HCT116 (cell line): Measurements from ENCODE around the gene SLC44A5. TPM values are rescaled to one million over a fixed set of nuclear protein-coding genes. Genes with fewer than 3 reads are reported as not detected.

ENCODE experiments used
- ATAC-seq: fragments of 200-7000 bp; cut with Tn5 transposase; 2 replicates; pipeline ENCODE4 v1.9.1; 2020; ENCODE audit warnings: mild to moderate bottlenecking, moderate library complexity
- BruUV-seq: library from RNA; stranded (reverse); fragments of 400-500 nt; replicated peaks from 2 replicates; lab custom pipeline; 2021; lab: Mats Ljungman, UMichigan
- CTCF ChIA-PET: fragments of 300-600 bp; sonication (Branson Sonifier 250); formaldehyde crosslinking; loops from one replicate; lab custom pipeline; 2021; ENCODE audit warnings: antibody characterized with exemption; lab: Charles Lee
- POLR2A ChIA-PET: fragments of 300-600, 350-600 bp; sonication (Branson Sonifier 250); formaldehyde crosslinking; loops from one replicate; lab custom pipeline; 2021; ENCODE audit warnings: antibody characterized with exemption; lab: Charles Lee
- RAD21 ChIA-PET, 2 experiments: fragments of 300-600 bp; sonication (Branson Sonifier 250); formaldehyde crosslinking; loops; one replicate each; lab custom pipeline; 2023; ENCODE audit warnings: low total read pairs in 2 of 2; ENCODE audit not compliant: uncharacterized antibody in 2 of 2, unreplicated experiment in 2 of 2, low non-redundant PET in 1 of 2; lab: Charles Lee
- DNase-seq: peaks from one replicate; pipeline ENCODE4 v3.0.0-alpha.2; 2010; ENCODE audit warnings: low read depth, low spot score
- H2AFZ ChIP-seq: fragments of 200-600 bp; shearing (Covaris generic), sonication (generic); 2 replicates; pipeline ENCODE4 v1.6.1; 2017; ENCODE audit warnings: low read depth, mixed run types, mixed read lengths, antibody characterized with exemption, low read length; ENCODE audit not compliant: poor library complexity, severe bottlenecking
- H3K27ac ChIP-seq: 2 replicates; pipeline ENCODE4 v1.5.1; 2012; ENCODE audit warnings: low read depth, low read length
- H3K27me3 ChIP-seq: fragments of 200-600 bp; sonication (generic); 2 replicates; pipeline ENCODE4 v1.6.1; 2016; ENCODE audit warnings: mixed run types, low read length, mixed read lengths; ENCODE audit not compliant: insufficient read depth
- H3K36me3 ChIP-seq, 2 experiments: fragments of 200-500 bp in 1 of 2; fragments of 200-600 bp in 1 of 2; sonication (Bioruptor generic) in 1 of 2; sonication (generic) in 1 of 2; 2 replicates each; pipeline versions ENCODE4 v1.5.1 to v1.6.1; 2014 to 2016; ENCODE audit warnings: low read length in 2 of 2, inconsistent platforms in 1 of 2, mixed read lengths in 1 of 2, mixed run types in 1 of 2; ENCODE audit not compliant: insufficient read depth in 2 of 2, control insufficient read depth in 1 of 2
- H3K4me1 ChIP-seq, 2 experiments: fragments of 200-600 bp in 1 of 2; sonication (generic) in 1 of 2; 2 replicates each; pipeline versions ENCODE4 v1.5.1 to v1.6.1; 2012 to 2017; ENCODE audit warnings: low read length in 2 of 2, inconsistent platforms in 1 of 2, mild to moderate bottlenecking in 1 of 2, mixed read lengths in 1 of 2, mixed run types in 1 of 2, moderate library complexity in 1 of 2; ENCODE audit not compliant: insufficient read depth in 2 of 2, control insufficient read depth in 1 of 2
- H3K4me2 ChIP-seq: fragments of 200-600 bp; sonication (generic); 2 replicates; pipeline ENCODE4 v1.6.1; 2017; ENCODE audit warnings: mixed run types, low read length, mixed read lengths
- H3K4me3 ChIP-seq, 2 experiments: fragments of 200-600 bp in 1 of 2; sonication (generic) in 1 of 2; replicated peaks in 1 of 2; 2 replicates each; pipeline ENCODE4 v1.5.1; 2011 to 2016; ENCODE audit warnings: low read length in 2 of 2, control low read depth in 1 of 2, low read depth in 1 of 2, mild to moderate bottlenecking in 1 of 2, mixed read lengths in 1 of 2, mixed run types in 1 of 2
- H3K79me2 ChIP-seq: fragments of 200-600 bp; sonication (generic); 2 replicates; pipeline ENCODE4 v1.6.1; 2017; ENCODE audit warnings: mild to moderate bottlenecking, mixed run types, low read length, moderate library complexity, mixed read lengths; ENCODE audit not compliant: insufficient read depth
- H3K9ac ChIP-seq: fragments of 200-600 bp; sonication (generic); 2 replicates; pipeline ENCODE4 v1.6.1; 2016; ENCODE audit warnings: low read length, mixed read lengths
- H3K9me2 ChIP-seq: fragments of 200-600 bp; sonication (generic), shearing (Covaris generic); 2 replicates; pipeline ENCODE4 v1.6.1; 2017; ENCODE audit warnings: mixed run types, mild to moderate bottlenecking, moderate library complexity; ENCODE audit not compliant: insufficient read depth
- H3K9me3 ChIP-seq, 2 experiments: fragments of 200-500 bp in 1 of 2; fragments of 200-600 bp in 1 of 2; sonication (Bioruptor generic) in 1 of 2; sonication (generic) in 1 of 2; 2 replicates each; pipeline ENCODE4 v1.6.1; 2014 to 2017; ENCODE audit warnings: low read length in 2 of 2, mixed read lengths in 2 of 2, inconsistent platforms in 1 of 2, low read depth in 1 of 2, mild to moderate bottlenecking in 1 of 2, mixed run types in 1 of 2, moderate library complexity in 1 of 2; ENCODE audit not compliant: control insufficient read depth in 1 of 2, insufficient read depth in 1 of 2
- H4K20me1 ChIP-seq: fragments of 200-600 bp; sonication (generic), shearing (Covaris generic); 2 replicates; pipeline ENCODE4 v1.6.1; 2017; ENCODE audit warnings: mixed run types, mild to moderate bottlenecking, moderate library complexity; ENCODE audit not compliant: insufficient read depth
- CBX3 ChIP-seq: IDR thresholded peaks from 2 replicates; pipeline ENCODE4 v1.6.1; 2012; ENCODE audit warnings: low read depth
- CEBPB ChIP-seq: IDR thresholded peaks from 2 replicates; pipeline ENCODE4 v1.6.1; 2012; ENCODE audit warnings: low read depth
- ELF1 ChIP-seq: IDR thresholded peaks from 2 replicates; pipeline ENCODE4 v1.6.1; 2012; ENCODE audit warnings: low read depth, borderline replicate concordance
- FOSL1 ChIP-seq: IDR thresholded peaks from 2 replicates; pipeline ENCODE4 v1.6.1; 2012; ENCODE audit warnings: low read depth
- JUND ChIP-seq: IDR thresholded peaks from 2 replicates; pipeline ENCODE4 v1.6.1; 2012
- POLR2A ChIP-seq: IDR thresholded peaks from 2 replicates; pipeline ENCODE4 v1.7.0; 2011; ENCODE audit warnings: borderline replicate concordance; ENCODE audit not compliant: insufficient read depth, insufficient read length; ENCODE audit errors: extremely low read depth
- SIN3A ChIP-seq: IDR thresholded peaks from 2 replicates; pipeline ENCODE4 v1.6.1; 2012; ENCODE audit warnings: low read depth
- SP1 ChIP-seq: IDR thresholded peaks from 2 replicates; pipeline ENCODE4 v1.6.1; 2012; ENCODE audit warnings: low read depth
- SRF ChIP-seq: IDR thresholded peaks from 2 replicates; pipeline ENCODE4 v1.6.1; 2012; ENCODE audit warnings: low read depth
- ZFX ChIP-seq: fragments of 450-650 bp; IDR thresholded peaks from 2 replicates; pipeline ENCODE4 v1.6.1; 2017
- ZNF274 ChIP-seq: fragments of 200-500 bp; sonication (Bioruptor generic); IDR thresholded peaks from 2 replicates; pipeline ENCODE4 v1.6.1; 2014; ENCODE audit warnings: mild to moderate bottlenecking, low read depth, low read length, inconsistent platforms
- intact Hi-C: fragments of 100-400 bp; cut with micrococcal nuclease; formaldehyde crosslinking; loops from 2 replicates; pipeline ENCODE4 v1.10.0; 2022
- total RNA-seq: library from RNA; stranded (reverse); gene quantifications from one replicate; pipeline ENCODE4 v1.2.1, GENCODE V29; 2021; ENCODE audit not compliant: unreplicated experiment
- TF ChIP-seq, protein P1 (sequence below): IDR thresholded peaks from 2 replicates; pipeline ENCODE4 v1.6.1; 2012
- TF ChIP-seq, protein P2 (sequence below), 3 experiments: fragments of 200-600 bp in 1 of 3; sonication (generic) in 1 of 3; IDR thresholded peaks in 2 of 3; conservative IDR thresholded peaks in 1 of 3; 2 replicates each; pipeline ENCODE4 v1.5.1; 2012 to 2017; ENCODE audit warnings: low read depth in 2 of 3, low read length in 2 of 3, antibody characterized with exemption in 1 of 3, borderline replicate concordance in 1 of 3, control low read depth in 1 of 3, mild to moderate bottlenecking in 1 of 3, mixed read lengths in 1 of 3, mixed run types in 1 of 3, moderate library complexity in 1 of 3; ENCODE audit not compliant: insufficient read depth in 1 of 3
- TF ChIP-seq, protein P3 (sequence below): IDR thresholded peaks from 2 replicates; pipeline ENCODE4 v1.6.1; 2012
- TF ChIP-seq, protein P4 (sequence below): IDR thresholded peaks from 2 replicates; pipeline ENCODE4 v1.6.1; 2011; ENCODE audit warnings: mild to moderate bottlenecking, low read length, moderate library complexity; ENCODE audit not compliant: insufficient replicate concordance; ENCODE audit errors: extremely low read depth
- TF ChIP-seq, protein P5 (sequence below): IDR thresholded peaks from 2 replicates; pipeline ENCODE4 v1.6.1; 2012; ENCODE audit warnings: low read depth

The SLC44A5 gene
- total RNA-seq, 1 experiment from 2014 or later = 2.4 TPM

DNA sequence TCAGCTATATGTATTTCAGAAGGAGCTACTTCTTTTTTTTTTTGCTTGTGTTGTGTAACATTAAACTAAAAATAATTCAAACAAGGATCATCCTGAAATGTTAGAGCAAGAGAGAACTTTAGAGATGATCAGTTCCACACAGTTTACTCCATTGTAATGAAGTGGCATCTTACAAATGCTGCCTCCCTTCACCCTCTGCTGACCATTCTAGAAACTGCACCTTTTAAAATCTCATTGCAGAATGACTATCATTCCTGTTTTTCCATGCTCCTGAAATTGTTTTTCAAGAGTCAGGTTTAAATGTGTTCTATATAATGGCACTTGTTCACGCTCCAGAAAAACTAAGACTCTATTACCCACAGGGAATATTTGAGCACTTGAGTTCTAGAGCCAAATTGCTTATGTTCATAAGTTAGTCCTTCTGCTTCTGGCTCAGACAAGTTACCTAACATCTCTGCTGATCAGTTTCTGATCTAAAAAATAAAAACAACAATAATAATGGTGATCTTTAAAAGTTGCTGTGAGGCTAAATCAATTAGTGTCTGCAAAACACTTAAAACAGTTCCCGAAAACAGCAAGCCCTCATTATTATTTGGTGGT, 21.5 kb upstream of the SLC44A5 start (continued):
- TF ChIP-seq ZFX (no peak), SIN3A (no peak), ZNF274 (no peak), POLR2A (no peak), FOSL1 (no peak), SP1 (no peak), SRF (no peak), CBX3 (no peak), ELF1 (no peak)
- TF ChIP-seq, protein P1, sequence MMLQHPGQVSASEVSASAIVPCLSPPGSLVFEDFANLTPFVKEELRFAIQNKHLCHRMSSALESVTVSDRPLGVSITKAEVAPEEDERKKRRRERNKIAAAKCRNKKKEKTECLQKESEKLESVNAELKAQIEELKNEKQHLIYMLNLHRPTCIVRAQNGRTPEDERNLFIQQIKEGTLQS = no peak
- TF ChIP-seq, protein P2, sequence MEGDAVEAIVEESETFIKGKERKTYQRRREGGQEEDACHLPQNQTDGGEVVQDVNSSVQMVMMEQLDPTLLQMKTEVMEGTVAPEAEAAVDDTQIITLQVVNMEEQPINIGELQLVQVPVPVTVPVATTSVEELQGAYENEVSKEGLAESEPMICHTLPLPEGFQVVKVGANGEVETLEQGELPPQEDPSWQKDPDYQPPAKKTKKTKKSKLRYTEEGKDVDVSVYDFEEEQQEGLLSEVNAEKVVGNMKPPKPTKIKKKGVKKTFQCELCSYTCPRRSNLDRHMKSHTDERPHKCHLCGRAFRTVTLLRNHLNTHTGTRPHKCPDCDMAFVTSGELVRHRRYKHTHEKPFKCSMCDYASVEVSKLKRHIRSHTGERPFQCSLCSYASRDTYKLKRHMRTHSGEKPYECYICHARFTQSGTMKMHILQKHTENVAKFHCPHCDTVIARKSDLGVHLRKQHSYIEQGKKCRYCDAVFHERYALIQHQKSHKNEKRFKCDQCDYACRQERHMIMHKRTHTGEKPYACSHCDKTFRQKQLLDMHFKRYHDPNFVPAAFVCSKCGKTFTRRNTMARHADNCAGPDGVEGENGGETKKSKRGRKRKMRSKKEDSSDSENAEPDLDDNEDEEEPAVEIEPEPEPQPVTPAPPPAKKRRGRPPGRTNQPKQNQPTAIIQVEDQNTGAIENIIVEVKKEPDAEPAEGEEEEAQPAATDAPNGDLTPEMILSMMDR (IDR thresholded peaks at IDR 0.05 in 2 of 3, conservative IDR thresholded peaks at IDR 0.05 in 1 of 3; ENCODE audit: borderline replicate concordance in 1 of 3, insufficient read depth in 1 of 3, low read depth in 2 of 3, low read length in 2 of 3) = peak; percentile 63 to 72 (median 64)
- TF ChIP-seq, protein P3, sequence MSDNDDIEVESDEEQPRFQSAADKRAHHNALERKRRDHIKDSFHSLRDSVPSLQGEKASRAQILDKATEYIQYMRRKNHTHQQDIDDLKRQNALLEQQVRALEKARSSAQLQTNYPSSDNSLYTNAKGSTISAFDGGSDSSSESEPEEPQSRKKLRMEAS = no peak

DNA sequence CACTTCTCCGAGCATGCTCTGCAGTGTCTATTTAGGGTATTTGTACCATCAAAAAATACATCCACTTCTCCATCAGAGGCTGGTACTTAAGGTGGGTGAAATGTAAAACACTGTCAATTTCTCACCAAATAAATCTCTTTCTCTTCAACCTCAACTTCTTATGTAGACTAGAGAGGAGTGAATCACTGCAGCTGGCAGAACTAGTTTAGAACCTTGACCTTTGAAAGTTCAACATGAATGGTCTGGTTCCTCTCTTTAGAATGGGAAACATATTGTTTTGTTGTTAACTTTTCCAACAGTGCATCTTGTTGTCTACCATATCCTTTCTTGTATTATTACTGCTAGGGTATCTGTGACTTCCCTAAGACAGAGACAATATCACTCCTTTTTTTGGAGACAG, 20.1 kb upstream of the SLC44A5 start:
- TF ChIP-seq FOSL1 (no peak), CEBPB (no peak), JUND (no peak)
- TF ChIP-seq, protein P4, sequence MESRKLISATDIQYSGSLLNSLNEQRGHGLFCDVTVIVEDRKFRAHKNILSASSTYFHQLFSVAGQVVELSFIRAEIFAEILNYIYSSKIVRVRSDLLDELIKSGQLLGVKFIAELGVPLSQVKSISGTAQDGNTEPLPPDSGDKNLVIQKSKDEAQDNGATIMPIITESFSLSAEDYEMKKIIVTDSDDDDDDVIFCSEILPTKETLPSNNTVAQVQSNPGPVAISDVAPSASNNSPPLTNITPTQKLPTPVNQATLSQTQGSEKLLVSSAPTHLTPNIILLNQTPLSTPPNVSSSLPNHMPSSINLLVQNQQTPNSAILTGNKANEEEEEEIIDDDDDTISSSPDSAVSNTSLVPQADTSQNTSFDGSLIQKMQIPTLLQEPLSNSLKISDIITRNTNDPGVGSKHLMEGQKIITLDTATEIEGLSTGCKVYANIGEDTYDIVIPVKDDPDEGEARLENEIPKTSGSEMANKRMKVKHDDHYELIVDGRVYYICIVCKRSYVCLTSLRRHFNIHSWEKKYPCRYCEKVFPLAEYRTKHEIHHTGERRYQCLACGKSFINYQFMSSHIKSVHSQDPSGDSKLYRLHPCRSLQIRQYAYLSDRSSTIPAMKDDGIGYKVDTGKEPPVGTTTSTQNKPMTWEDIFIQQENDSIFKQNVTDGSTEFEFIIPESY = no peak
- TF ChIP-seq, protein P5, sequence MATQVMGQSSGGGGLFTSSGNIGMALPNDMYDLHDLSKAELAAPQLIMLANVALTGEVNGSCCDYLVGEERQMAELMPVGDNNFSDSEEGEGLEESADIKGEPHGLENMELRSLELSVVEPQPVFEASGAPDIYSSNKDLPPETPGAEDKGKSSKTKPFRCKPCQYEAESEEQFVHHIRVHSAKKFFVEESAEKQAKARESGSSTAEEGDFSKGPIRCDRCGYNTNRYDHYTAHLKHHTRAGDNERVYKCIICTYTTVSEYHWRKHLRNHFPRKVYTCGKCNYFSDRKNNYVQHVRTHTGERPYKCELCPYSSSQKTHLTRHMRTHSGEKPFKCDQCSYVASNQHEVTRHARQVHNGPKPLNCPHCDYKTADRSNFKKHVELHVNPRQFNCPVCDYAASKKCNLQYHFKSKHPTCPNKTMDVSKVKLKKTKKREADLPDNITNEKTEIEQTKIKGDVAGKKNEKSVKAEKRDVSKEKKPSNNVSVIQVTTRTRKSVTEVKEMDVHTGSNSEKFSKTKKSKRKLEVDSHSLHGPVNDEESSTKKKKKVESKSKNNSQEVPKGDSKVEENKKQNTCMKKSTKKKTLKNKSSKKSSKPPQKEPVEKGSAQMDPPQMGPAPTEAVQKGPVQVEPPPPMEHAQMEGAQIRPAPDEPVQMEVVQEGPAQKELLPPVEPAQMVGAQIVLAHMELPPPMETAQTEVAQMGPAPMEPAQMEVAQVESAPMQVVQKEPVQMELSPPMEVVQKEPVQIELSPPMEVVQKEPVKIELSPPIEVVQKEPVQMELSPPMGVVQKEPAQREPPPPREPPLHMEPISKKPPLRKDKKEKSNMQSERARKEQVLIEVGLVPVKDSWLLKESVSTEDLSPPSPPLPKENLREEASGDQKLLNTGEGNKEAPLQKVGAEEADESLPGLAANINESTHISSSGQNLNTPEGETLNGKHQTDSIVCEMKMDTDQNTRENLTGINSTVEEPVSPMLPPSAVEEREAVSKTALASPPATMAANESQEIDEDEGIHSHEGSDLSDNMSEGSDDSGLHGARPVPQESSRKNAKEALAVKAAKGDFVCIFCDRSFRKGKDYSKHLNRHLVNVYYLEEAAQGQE = no peak
- RAD21 ChIA-PET = no interaction called here
- H3K4me1 ChIP-seq = no peaks in the 10 kb centered on the region
- H3K9me2 ChIP-seq = no peaks in the 10 kb centered on the region
- ATAC-seq (no peak), DNase-seq (no peak)
- no peaks in the 10 kb centered on the region for H4K20me1 ChIP-seq
- H2AFZ ChIP-seq = no peak overlapping the region
- intact Hi-C loops = loop anchor here (5.0 kb wide), 1 partner anchor 156 kb away; the partner anchor contains the start of gene RABGGTB
- no peaks in the 10 kb centered on the region for H3K27me3 ChIP-seq
- no peak overlapping the region for H3K9ac ChIP-seq
- no peak overlapping the region for H3K27ac ChIP-seq
- no peaks in the 10 kb centered on the region for H3K9me3 ChIP-seq
- no peak overlapping the region for H3K4me3 ChIP-seq
- CTCF ChIA-PET = interaction anchor here (2.1 kb wide), 1 partner anchor 365 kb away, joined by 7 read pairs; no protein-coding TSS in a partner anchor
- no TSS peak for BruUV-seq
- no peak overlapping the region for H3K4me2 ChIP-seq
- no peaks in the 10 kb centered on the region for H3K79me2 ChIP-seq
- no peaks in the 10 kb centered on the region for H3K36me3 ChIP-seq
- POLR2A ChIA-PET = no interaction called here
